Thoracic aorta (tissue), 2 donors: ENCODE data around the gene CELA3A. TPM values are rescaled to one million over a fixed set of nuclear protein-coding genes. Genes with fewer than 3 reads are reported as not detected.

Experiments
- ATAC-seq: fragments of 150-250 bp; one replicate; pipeline ENCODE4 v1.8.0; 2017; ENCODE audit warnings: low read depth; ENCODE audit not compliant: insufficient number of reproducible peaks, low FRiP score
- DNase-seq: peaks from one replicate; pipeline ENCODE4 v3.0.0-alpha.2; 2020; ENCODE audit warnings: low spot score
- H3K27ac ChIP-seq, 2 donors: fragments of 200-600 bp; sonication (generic); 1 replicate in 1 of 2; 2 replicates in 1 of 2; pipeline ENCODE4 v1.5.1; 2016; ENCODE audit warnings: mild to moderate bottlenecking in 2 of 2, moderate library complexity in 2 of 2
- H3K27me3 ChIP-seq: fragments of 200-600 bp; sonication (generic); replicated peaks from 2 replicates; pipeline ENCODE4 v1.6.0; 2016; ENCODE audit warnings: mild to moderate bottlenecking; ENCODE audit not compliant: insufficient read depth
- H3K36me3 ChIP-seq: fragments of 200-600 bp; sonication (generic); one replicate; pipeline ENCODE4 v1.5.1; 2016
- H3K4me1 ChIP-seq, 2 donors: fragments of 200-600 bp; sonication (generic); 1 replicate in 1 of 2; 2 replicates in 1 of 2; pipeline versions ENCODE4 v1.5.1 to v1.6.0; 2016; ENCODE audit warnings: low read depth in 2 of 2, mild to moderate bottlenecking in 1 of 2; ENCODE audit not compliant: control insufficient read depth in 1 of 2
- H3K4me3 ChIP-seq: fragments of 200-600 bp; sonication (generic); 2 replicates; pipeline ENCODE4 v1.5.1; 2016; ENCODE audit warnings: mild to moderate bottlenecking
- H3K9me3 ChIP-seq: fragments of 200-600 bp; sonication (generic); 2 replicates; pipeline ENCODE4 v1.5.1; 2016
- total RNA-seq, 2 donors: library from RNA; depleted of rRNA; stranded (reverse); fragments of >200 nt; gene quantifications; one replicate each; pipeline versions ENCODE4 v1.1.0 to v1.2.3, GENCODE V29; 2016
- TF ChIP-seq, protein P1 (sequence below): fragments of 200-600 bp; sonication (generic); IDR thresholded peaks from one replicate; pipeline ENCODE4 v1.5.1; 2019; ENCODE audit warnings: antibody characterized with exemption

Gene CELA3A
- total RNA-seq, 2 donors from 2014 or later: 2.0 to 6.6 TPM

DNA sequence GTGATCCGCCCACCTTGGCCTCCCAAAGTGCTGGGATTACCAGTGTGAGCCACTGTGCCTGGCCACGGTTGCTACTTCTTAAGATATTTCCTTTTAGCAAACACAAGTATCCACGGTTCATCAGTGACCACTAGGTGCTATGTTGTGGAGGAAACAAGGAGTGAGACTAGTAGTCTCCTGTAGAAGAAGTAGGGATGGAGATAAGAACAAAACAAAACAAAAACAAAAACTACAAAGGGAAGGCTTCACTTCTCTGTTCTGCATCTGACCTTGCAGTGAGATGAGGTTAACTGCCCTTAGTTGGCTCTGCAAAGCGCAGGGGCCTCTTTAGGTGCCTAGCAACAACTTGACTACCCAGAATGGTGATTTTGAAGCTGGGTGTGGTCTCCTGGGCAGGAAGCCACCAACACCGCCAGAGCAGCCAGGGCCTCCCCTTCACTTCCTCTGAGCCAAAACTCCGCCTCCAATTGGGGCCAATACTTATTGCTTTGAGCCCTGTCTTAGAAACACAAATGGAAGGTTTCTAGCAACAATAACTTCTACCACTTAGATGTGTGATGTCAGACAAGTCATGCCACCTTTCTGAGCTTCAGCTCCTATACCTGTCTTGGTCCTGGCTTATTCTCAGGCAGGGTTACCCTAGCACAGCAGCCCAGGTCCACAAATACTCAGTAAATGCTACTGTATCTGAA is 38.3 kb downstream of the CELA3A start:
- H3K4me3 ChIP-seq: no peak overlapping the region
- H3K27me3 ChIP-seq: no peaks in the 10 kb centered on the region
- DNase-seq (no peak), ATAC-seq (no peak)
- H3K27ac ChIP-seq: no peak overlapping the region
- TF ChIP-seq, protein P1, sequence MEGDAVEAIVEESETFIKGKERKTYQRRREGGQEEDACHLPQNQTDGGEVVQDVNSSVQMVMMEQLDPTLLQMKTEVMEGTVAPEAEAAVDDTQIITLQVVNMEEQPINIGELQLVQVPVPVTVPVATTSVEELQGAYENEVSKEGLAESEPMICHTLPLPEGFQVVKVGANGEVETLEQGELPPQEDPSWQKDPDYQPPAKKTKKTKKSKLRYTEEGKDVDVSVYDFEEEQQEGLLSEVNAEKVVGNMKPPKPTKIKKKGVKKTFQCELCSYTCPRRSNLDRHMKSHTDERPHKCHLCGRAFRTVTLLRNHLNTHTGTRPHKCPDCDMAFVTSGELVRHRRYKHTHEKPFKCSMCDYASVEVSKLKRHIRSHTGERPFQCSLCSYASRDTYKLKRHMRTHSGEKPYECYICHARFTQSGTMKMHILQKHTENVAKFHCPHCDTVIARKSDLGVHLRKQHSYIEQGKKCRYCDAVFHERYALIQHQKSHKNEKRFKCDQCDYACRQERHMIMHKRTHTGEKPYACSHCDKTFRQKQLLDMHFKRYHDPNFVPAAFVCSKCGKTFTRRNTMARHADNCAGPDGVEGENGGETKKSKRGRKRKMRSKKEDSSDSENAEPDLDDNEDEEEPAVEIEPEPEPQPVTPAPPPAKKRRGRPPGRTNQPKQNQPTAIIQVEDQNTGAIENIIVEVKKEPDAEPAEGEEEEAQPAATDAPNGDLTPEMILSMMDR: no peak
- no peaks in the 10 kb centered on the region for H3K9me3 ChIP-seq
- no peaks in the 10 kb centered on the region for H3K4me1 ChIP-seq
- H3K36me3 ChIP-seq: no peaks in the 10 kb centered on the region

GRCh38 chr1:22040286-22040623 is 38.8 kb downstream of the CELA3A start:
- DNase-seq: no peak
- no peaks in the 10 kb centered on the region for H3K4me1 ChIP-seq
- H3K27ac ChIP-seq: no peak overlapping the region
- TF ChIP-seq, protein P1: no peak
- H3K27me3 ChIP-seq: no peaks in the 10 kb centered on the region
- no peak for ATAC-seq
- no peaks in the 10 kb centered on the region for H3K9me3 ChIP-seq
- no peak overlapping the region for H3K4me3 ChIP-seq
- no peaks in the 10 kb centered on the region for H3K36me3 ChIP-seq

DNA sequence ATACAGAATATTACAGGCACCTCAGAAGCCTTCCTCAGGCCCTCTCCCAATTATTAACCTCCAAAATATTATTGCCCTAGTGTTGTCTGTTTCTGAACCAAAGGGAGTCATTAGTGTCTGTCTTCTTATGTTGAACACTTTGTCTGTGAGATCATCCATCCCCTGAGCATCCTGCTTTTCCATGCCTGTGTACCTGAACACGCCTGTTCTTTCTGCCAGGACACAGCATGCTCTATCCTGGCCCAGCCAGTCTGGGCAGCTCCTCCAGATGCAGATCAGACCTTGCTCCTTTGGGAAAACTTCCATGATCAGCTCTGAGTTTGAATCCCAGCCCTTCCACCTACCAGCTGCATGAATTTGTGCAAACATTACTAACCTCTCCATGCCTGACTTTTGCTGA is 40.0 kb downstream of the CELA3A start:
- ATAC-seq (no peak), DNase-seq (no peak)
- no peaks in the 10 kb centered on the region for H3K27me3 ChIP-seq
- TF ChIP-seq, protein P1: no peak
- H3K36me3 ChIP-seq: no peaks in the 10 kb centered on the region
- H3K4me3 ChIP-seq: no peak overlapping the region
- H3K4me1 ChIP-seq: no peaks in the 10 kb centered on the region
- no peak overlapping the region for H3K27ac ChIP-seq
- no peaks in the 10 kb centered on the region for H3K9me3 ChIP-seq

- no peak overlapping the region for H3K4me3 ChIP-seq
- no peak overlapping the region for H3K27ac ChIP-seq
- no peaks in the 10 kb centered on the region for H3K9me3 ChIP-seq
- H3K4me1 ChIP-seq: no peaks in the 10 kb centered on the region
- no peaks in the 10 kb centered on the region for H3K27me3 ChIP-seq
- ATAC-seq: no peak
- TF ChIP-seq, protein P1: no peak
- no peaks in the 10 kb centered on the region for H3K36me3 ChIP-seq
- no peak for DNase-seq
Observed at GRCh38 chr1:22043198-22043769, 41.8 kb downstream of the CELA3A start.

GRCh38 chr1:22044690-22045420 is 43.4 kb downstream of the CELA3A start:
- H3K4me1 ChIP-seq: no peaks in the 10 kb centered on the region
- no peak for ATAC-seq

More at GRCh38 chr1:22044690-22045420, 43.4 kb downstream of the CELA3A start:
- Histone ChIP-seq H3K4me3 (no peak overlapping the region), H3K9me3 (no peaks in the 10 kb centered on the region), H3K27me3 (no peaks in the 10 kb centered on the region), H3K36me3 (no peaks in the 10 kb centered on the region), H3K27ac (no peak overlapping the region)
- no peak for DNase-seq
- TF ChIP-seq, protein P1: no peak
